H9 (cell line): ENCODE data around the gene POLK. TPM values are rescaled to one million over a fixed set of nuclear protein-coding genes. Genes with fewer than 3 reads are reported as not detected.

ENCODE experiments used
- DNase-seq: peaks from one replicate; pipeline ENCODE4 v3.0.0-alpha.2; 2017
- H2AFZ ChIP-seq: one replicate; pipeline ENCODE4 v1.6.1; 2013; ENCODE audit warnings: mild to moderate bottlenecking, low read length, control low read depth, moderate library complexity
- H2AK5ac ChIP-seq: 2 replicates; pipeline ENCODE4 v1.6.1; 2013; ENCODE audit warnings: low read length, control low read depth, mixed read lengths; ENCODE audit not compliant: insufficient read length
- H2BK120ac ChIP-seq: one replicate; pipeline ENCODE4 v1.6.1; 2013; ENCODE audit warnings: low read depth, mild to moderate bottlenecking, low read length, control low read depth, inconsistent platforms; ENCODE audit not compliant: poor library complexity, severe bottlenecking
- H2BK12ac ChIP-seq: 2 replicates; pipeline ENCODE4 v1.6.1; 2013; ENCODE audit warnings: low read length, control low read depth, mixed read lengths, low read depth; ENCODE audit not compliant: insufficient read length
- H2BK15ac ChIP-seq: 2 replicates; pipeline ENCODE4 v1.6.1; 2013; ENCODE audit warnings: low read depth, low read length, control low read depth
- H2BK20ac ChIP-seq: one replicate; pipeline ENCODE4 v1.6.1; 2013; ENCODE audit warnings: low read depth, mild to moderate bottlenecking, low read length, control low read depth, inconsistent platforms; ENCODE audit not compliant: poor library complexity, severe bottlenecking
- H2BK5ac ChIP-seq: 2 replicates; pipeline ENCODE4 v1.6.1; 2013; ENCODE audit warnings: low read length, control low read depth, mixed read lengths; ENCODE audit not compliant: insufficient read length
- H3K14ac ChIP-seq: 2 replicates; pipeline ENCODE4 v1.6.1; 2013; ENCODE audit warnings: low read length, control low read depth; ENCODE audit not compliant: insufficient read depth
- H3K18ac ChIP-seq: 2 replicates; pipeline ENCODE4 v1.6.1; 2013; ENCODE audit warnings: low read depth, mild to moderate bottlenecking, mixed read lengths, low read length, control low read depth; ENCODE audit not compliant: insufficient read length
- H3K23ac ChIP-seq: 2 replicates; pipeline ENCODE4 v1.6.1; 2013; ENCODE audit warnings: low read length, control low read depth, mixed read lengths, low read depth; ENCODE audit not compliant: insufficient read length
- H3K23me2 ChIP-seq: 2 replicates; pipeline ENCODE4 v1.6.1; 2013; ENCODE audit warnings: low read depth, mild to moderate bottlenecking, mixed read lengths, low read length, control low read depth; ENCODE audit not compliant: insufficient read length, poor library complexity, severe bottlenecking
- H3K27ac ChIP-seq: 2 replicates; pipeline ENCODE4 v1.5.1; 2013; ENCODE audit warnings: low read length, control low read depth, mixed read lengths, low read depth; ENCODE audit not compliant: insufficient read length
- H3K27me3 ChIP-seq: 2 replicates; pipeline ENCODE4 v1.6.1; 2013; ENCODE audit warnings: low read length, control low read depth, inconsistent platforms; ENCODE audit not compliant: insufficient read depth
- H3K4ac ChIP-seq: 2 replicates; pipeline ENCODE4 v1.6.1; 2013; ENCODE audit warnings: low read depth, mild to moderate bottlenecking, control low read depth, inconsistent platforms, low read length, moderate library complexity
- H3K4me1 ChIP-seq: 2 replicates; pipeline ENCODE4 v1.6.1; 2013; ENCODE audit warnings: low read length, control low read depth, inconsistent platforms; ENCODE audit not compliant: insufficient read depth
- H3K4me2 ChIP-seq: 2 replicates; pipeline ENCODE4 v1.6.1; 2013; ENCODE audit warnings: low read length, control low read depth, mixed read lengths; ENCODE audit not compliant: insufficient read length, insufficient read depth
- H3K56ac ChIP-seq: 2 replicates; pipeline ENCODE4 v1.6.1; 2013; ENCODE audit warnings: low read depth, mild to moderate bottlenecking, mixed read lengths, low read length, control low read depth; ENCODE audit not compliant: insufficient read length
- H3K79me1 ChIP-seq: 2 replicates; pipeline ENCODE4 v1.6.1; 2013; ENCODE audit warnings: low read depth, mild to moderate bottlenecking, moderate library complexity, low read length, control low read depth, inconsistent platforms; ENCODE audit not compliant: insufficient read depth, poor library complexity, severe bottlenecking
- H3K79me2 ChIP-seq: 2 replicates; pipeline ENCODE4 v1.6.1; 2013; ENCODE audit warnings: low read length, control low read depth, inconsistent platforms; ENCODE audit not compliant: insufficient read depth
- H3K9ac ChIP-seq: 2 replicates; pipeline ENCODE4 v1.6.1; 2013; ENCODE audit warnings: low read length, control low read depth, mixed read lengths; ENCODE audit not compliant: insufficient read length; ENCODE audit errors: extremely low read depth
- H3K9me3 ChIP-seq: one replicate; pipeline ENCODE4 v1.6.1; 2013; ENCODE audit warnings: low read depth, low read length, inconsistent platforms; ENCODE audit not compliant: control insufficient read depth
- H3T11ph ChIP-seq: one replicate; pipeline ENCODE4 v1.6.1; 2013; ENCODE audit warnings: mild to moderate bottlenecking, low read length, control low read depth, inconsistent platforms
- H4K20me1 ChIP-seq: one replicate; pipeline ENCODE4 v1.6.1; 2013; ENCODE audit not compliant: control insufficient read depth, insufficient read length, insufficient read depth
- H4K5ac ChIP-seq: 2 replicates; pipeline ENCODE4 v1.6.1; 2013; ENCODE audit warnings: low read depth, mild to moderate bottlenecking, mixed read lengths, low read length, control low read depth; ENCODE audit not compliant: insufficient read length
- H4K8ac ChIP-seq: replicated peaks from 2 replicates; pipeline ENCODE4 v1.6.1; 2013; ENCODE audit warnings: low read length, control low read depth, mixed read lengths, low read depth; ENCODE audit not compliant: insufficient read length
- H4K91ac ChIP-seq: 2 replicates; pipeline ENCODE4 v1.6.1; 2013; ENCODE audit warnings: low read depth, mild to moderate bottlenecking, moderate library complexity, mixed read lengths, low read length, control low read depth; ENCODE audit not compliant: insufficient read length
- H3K27ac Mint-ChIP-seq, 3 experiments: 2 replicates in 2 of 3; 3 replicates in 1 of 3; pipeline ENCODE4 v1.8.0; 2020 to 2021; ENCODE audit warnings: mixed read lengths in 3 of 3, mild to moderate bottlenecking in 1 of 3, moderate library complexity in 1 of 3
- H3K27me3 Mint-ChIP-seq: 2 replicates; pipeline ENCODE4 v1.8.0; 2021; ENCODE audit warnings: low read depth, mild to moderate bottlenecking, moderate library complexity, mixed read lengths
- H3K36me3 Mint-ChIP-seq, 3 experiments: 2 replicates in 2 of 3; 3 replicates in 1 of 3; pipeline ENCODE4 v1.8.0; 2020 to 2021; ENCODE audit warnings: low read depth in 3 of 3, mixed read lengths in 3 of 3; ENCODE audit not compliant: insufficient read depth in 1 of 3
- H3K4me1 Mint-ChIP-seq, 2 experiments: 2 replicates each; pipeline ENCODE4 v1.8.0; 2020; ENCODE audit warnings: mixed read lengths in 2 of 2
- H3K4me3 Mint-ChIP-seq, 2 experiments: 2 replicates in 1 of 2; 3 replicates in 1 of 2; pipeline ENCODE4 v1.8.0; 2020 to 2021; ENCODE audit warnings: mild to moderate bottlenecking in 2 of 2, mixed read lengths in 2 of 2, moderate library complexity in 1 of 2
- H3K9me3 Mint-ChIP-seq, 2 experiments: 2 replicates in 1 of 2; 3 replicates in 1 of 2; pipeline ENCODE4 v1.8.0; 2020; ENCODE audit warnings: mild to moderate bottlenecking in 2 of 2, mixed read lengths in 2 of 2, moderate library complexity in 1 of 2
- WGBS: extraction: QIAGEN DNeasy Blood & Tissue Kit; methylation state at CpG from one replicate; pipeline ENCODE4 v1.1.7; 2013; ENCODE audit warnings: missing lambda C conversion rate, low lambda C conversion rate, mixed read lengths; ENCODE audit not compliant: insufficient read length; ENCODE audit errors: extremely low coverage; 5-methylcytosine and 5-hydroxymethylcytosine counted together
- total RNA-seq: library from RNA; stranded (reverse); gene quantifications from 2 replicates; pipeline ENCODE4 v1.2.1, GENCODE V29; 2021
- TF ChIP-seq, protein P1 (sequence below): fragments of 200-600 bp; sonication (generic); conservative IDR thresholded peaks from 3 replicates; pipeline ENCODE4 v1.8.0; 2021; ENCODE audit warnings: antibody characterized with exemption, mild to moderate bottlenecking

The POLK gene
- total RNA-seq, 1 experiment from 2014 or later = 7.6 TPM

DNA sequence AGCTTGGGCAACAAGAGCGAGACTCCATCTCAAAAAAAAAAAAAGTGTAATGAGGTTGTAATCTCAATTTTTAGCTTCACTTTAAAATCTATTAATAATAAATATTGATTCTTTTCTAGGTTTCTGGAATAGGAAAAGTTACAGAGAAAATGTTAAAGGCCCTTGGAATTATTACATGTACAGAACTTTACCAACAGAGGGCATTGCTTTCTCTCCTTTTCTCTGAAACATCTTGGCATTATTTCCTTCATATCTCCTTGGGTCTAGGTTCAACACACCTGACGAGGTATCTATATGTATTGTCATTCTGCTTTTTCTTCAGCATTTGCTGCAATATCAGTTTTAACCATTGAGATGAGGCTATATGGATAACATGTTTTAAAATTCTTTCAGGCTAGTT lies 73.0 kb downstream of the POLK start:
- no peak overlapping the region for H2AK5ac ChIP-seq
- no peak overlapping the region for H3K23ac ChIP-seq
- H3K23me2 ChIP-seq = no peaks in the 10 kb centered on the region
- H2BK12ac ChIP-seq = no peak overlapping the region
- H3K27me3 Mint-ChIP-seq = no peaks in the 10 kb centered on the region
- H4K20me1 ChIP-seq = no peaks in the 10 kb centered on the region
- no peak overlapping the region for H4K8ac ChIP-seq
- H3K27me3 ChIP-seq = no peaks in the 10 kb centered on the region
- no peak overlapping the region for H3K56ac ChIP-seq
- peaks cover 11 to 14% of the 10 kb centered on the region in 2 experiments for H3K4me1 Mint-ChIP-seq
- no peak overlapping the region for H2BK15ac ChIP-seq
- H3K18ac ChIP-seq = no peak overlapping the region
- H2BK20ac ChIP-seq = no peak overlapping the region
- H4K5ac ChIP-seq = no peak overlapping the region
- H3K9me3 ChIP-seq = no peaks in the 10 kb centered on the region
- no peaks in the 10 kb centered on the region for H3K9me3 Mint-ChIP-seq
- H3K4me2 ChIP-seq = no peak overlapping the region
- no peak overlapping the region for H4K91ac ChIP-seq
- H2AFZ ChIP-seq = no peak overlapping the region
- no peak overlapping the region for H3T11ph ChIP-seq
- WGBS = no CpG with 5 or more reads among the region's 2 CpGs
- no peak overlapping the region for H3K4ac ChIP-seq
- H3K27ac ChIP-seq = no peak overlapping the region
- no peak overlapping the region for H3K14ac ChIP-seq
- no peak overlapping the region for H2BK120ac ChIP-seq
- no peak overlapping the region for H3K27ac Mint-ChIP-seq
- no peak overlapping the region for H3K4me3 Mint-ChIP-seq
- H3K79me2 ChIP-seq = no peaks in the 10 kb centered on the region
- H3K9ac ChIP-seq = no peak overlapping the region
- H3K79me1 ChIP-seq = no peaks in the 10 kb centered on the region
- TF ChIP-seq, protein P1, sequence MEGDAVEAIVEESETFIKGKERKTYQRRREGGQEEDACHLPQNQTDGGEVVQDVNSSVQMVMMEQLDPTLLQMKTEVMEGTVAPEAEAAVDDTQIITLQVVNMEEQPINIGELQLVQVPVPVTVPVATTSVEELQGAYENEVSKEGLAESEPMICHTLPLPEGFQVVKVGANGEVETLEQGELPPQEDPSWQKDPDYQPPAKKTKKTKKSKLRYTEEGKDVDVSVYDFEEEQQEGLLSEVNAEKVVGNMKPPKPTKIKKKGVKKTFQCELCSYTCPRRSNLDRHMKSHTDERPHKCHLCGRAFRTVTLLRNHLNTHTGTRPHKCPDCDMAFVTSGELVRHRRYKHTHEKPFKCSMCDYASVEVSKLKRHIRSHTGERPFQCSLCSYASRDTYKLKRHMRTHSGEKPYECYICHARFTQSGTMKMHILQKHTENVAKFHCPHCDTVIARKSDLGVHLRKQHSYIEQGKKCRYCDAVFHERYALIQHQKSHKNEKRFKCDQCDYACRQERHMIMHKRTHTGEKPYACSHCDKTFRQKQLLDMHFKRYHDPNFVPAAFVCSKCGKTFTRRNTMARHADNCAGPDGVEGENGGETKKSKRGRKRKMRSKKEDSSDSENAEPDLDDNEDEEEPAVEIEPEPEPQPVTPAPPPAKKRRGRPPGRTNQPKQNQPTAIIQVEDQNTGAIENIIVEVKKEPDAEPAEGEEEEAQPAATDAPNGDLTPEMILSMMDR = peak; percentile 52; the same call in 2 of the 3 replicates
- no peak overlapping the region for H2BK5ac ChIP-seq
- H3K4me1 ChIP-seq = no peaks in the 10 kb centered on the region
- peaks cover 3 to 7% (median 5%) of the 10 kb centered on the region in 3 experiments; a peak in 6 of 7 replicates for H3K36me3 Mint-ChIP-seq
- no peak for DNase-seq
